Measurements from ENCODE around the gene SBF1. TPM values are rescaled to one million over a fixed set of nuclear protein-coding genes. Genes with fewer than 3 reads are reported as not detected.

Gene SBF1
- total and polyA plus RNA-seq, 2 of the 13 experiments (the other 11 are each of a cell fraction or from before 2014, with no cell fraction given) = 31.7 to 40.9 TPM

DNA sequence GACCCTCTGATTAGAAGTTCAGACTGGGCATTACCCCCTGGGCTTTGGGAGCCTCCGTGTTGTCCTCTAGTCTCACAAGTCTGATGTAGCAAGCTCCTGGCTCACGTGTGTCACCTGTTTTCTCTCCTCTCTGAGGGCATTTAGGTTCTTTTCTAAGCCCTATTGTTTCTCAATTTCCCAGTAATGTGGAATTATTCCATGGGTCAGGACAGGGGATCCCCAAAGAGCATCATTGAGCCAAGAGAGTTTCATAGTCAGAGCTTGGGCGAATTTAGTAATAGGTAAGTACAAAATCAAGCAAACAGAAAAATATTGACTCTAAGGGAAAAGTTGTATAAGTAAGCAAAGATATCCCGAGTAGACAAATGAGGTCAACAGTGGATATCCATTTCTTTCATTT lies 74.4 kb downstream of the SBF1 start (continued):
- TF ChIP-seq, protein P1, sequence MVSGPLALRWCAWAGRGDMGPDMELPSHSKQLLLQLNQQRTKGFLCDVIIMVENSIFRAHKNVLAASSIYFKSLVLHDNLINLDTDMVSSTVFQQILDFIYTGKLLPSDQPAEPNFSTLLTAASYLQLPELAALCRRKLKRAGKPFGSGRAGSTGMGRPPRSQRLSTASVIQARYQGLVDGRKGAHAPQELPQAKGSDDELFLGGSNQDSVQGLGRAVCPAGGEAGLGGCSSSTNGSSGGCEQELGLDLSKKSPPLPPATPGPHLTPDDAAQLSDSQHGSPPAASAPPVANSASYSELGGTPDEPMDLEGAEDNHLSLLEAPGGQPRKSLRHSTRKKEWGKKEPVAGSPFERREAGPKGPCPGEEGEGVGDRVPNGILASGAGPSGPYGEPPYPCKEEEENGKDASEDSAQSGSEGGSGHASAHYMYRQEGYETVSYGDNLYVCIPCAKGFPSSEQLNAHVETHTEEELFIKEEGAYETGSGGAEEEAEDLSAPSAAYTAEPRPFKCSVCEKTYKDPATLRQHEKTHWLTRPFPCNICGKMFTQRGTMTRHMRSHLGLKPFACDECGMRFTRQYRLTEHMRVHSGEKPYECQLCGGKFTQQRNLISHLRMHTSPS (CRISPR knock-in tag; IDR thresholded peaks at IDR 0.05; ENCODE audit: low read depth) = no peak
- TF ChIP-seq ZNF17 (CRISPR knock-in tag; IDR thresholded peaks at IDR 0.05) = no peak
- no peak for TF ChIP-seq CERS6 (CRISPR knock-in tag; IDR thresholded peaks at IDR 0.05)
- TF ChIP-seq, protein P2, sequence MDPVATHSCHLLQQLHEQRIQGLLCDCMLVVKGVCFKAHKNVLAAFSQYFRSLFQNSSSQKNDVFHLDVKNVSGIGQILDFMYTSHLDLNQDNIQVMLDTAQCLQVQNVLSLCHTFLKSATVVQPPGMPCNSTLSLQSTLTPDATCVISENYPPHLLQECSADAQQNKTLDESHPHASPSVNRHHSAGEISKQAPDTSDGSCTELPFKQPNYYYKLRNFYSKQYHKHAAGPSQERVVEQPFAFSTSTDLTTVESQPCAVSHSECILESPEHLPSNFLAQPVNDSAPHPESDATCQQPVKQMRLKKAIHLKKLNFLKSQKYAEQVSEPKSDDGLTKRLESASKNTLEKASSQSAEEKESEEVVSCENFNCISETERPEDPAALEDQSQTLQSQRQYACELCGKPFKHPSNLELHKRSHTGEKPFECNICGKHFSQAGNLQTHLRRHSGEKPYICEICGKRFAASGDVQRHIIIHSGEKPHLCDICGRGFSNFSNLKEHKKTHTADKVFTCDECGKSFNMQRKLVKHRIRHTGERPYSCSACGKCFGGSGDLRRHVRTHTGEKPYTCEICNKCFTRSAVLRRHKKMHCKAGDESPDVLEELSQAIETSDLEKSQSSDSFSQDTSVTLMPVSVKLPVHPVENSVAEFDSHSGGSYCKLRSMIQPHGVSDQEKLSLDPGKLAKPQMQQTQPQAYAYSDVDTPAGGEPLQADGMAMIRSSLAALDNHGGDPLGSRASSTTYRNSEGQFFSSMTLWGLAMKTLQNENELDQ (CRISPR knock-in tag; IDR thresholded peaks at IDR 0.05; ENCODE audit: borderline replicate concordance) = no peak
- no peak for TF ChIP-seq RFXAP (CRISPR knock-in tag; IDR thresholded peaks at IDR 0.05; ENCODE audit: borderline replicate concordance)
- TF ChIP-seq ZNF839 (CRISPR knock-in tag; IDR thresholded peaks at IDR 0.05; ENCODE audit: borderline replicate concordance) = no peak

- Histone ChIP-seq H3K27me3 (ENCODE audit: control insufficient read depth in 1 of 2, insufficient read depth in 2 of 2, low read length in 2 of 2) (no peaks in the 10 kb centered on the region), H3K27ac (ENCODE audit: extremely low read length, insufficient read depth, low read length) (peak overlapping the region; percentile 27), H4K20me1 (ENCODE audit: insufficient read depth, low read length) (peaks cover 29% of the 10 kb centered on the region; the same call in 1 of the 2 replicates), H3K4me2 (ENCODE audit: low read depth, low read length) (no peak overlapping the region), H3K79me2 (ENCODE audit: insufficient read depth, low read length) (peaks cover 48% of the 10 kb centered on the region), H2AFZ (ENCODE audit: low read length) (no peak overlapping the region), H3K9ac (ENCODE audit: insufficient read depth, low read depth, low read length) (no peak overlapping the region), H3K9me3 (ENCODE audit: low read length) (no peaks in the 10 kb centered on the region), H3K4me1 (ENCODE audit: insufficient read depth, low read length) (peaks cover 85% of the 10 kb centered on the region), H3K4me3 (replicated peaks in 1 of 3; ENCODE audit: insufficient read depth in 1 of 3, low read depth in 2 of 3, low read length in 3 of 3) (no peak overlapping the region), H3K36me3 (replicated peaks in 1 of 2; ENCODE audit: control insufficient read depth in 1 of 2, insufficient read depth in 2 of 2, low read length in 2 of 2) (peaks cover 22 to 46% of the 10 kb centered on the region in 2 experiments)
- in situ Hi-C loops (cut with HindIII; ENCODE audit: extremely low pct_ligation_motif_present, low pct_unique_long_range_greater_than_20kb) (no loop called here), intact Hi-C loops (cut with micrococcal nuclease; ENCODE audit: unreplicated experiment) (no loop called here)
- no TSS peak for BruUV-seq (replicated peaks)
- FAIRE-seq = peak; percentile 58
- peak; percentile 16 for DNase-seq (ENCODE audit: low spot score)
- CTCF ChIA-PET (ENCODE audit: low intra/inter-chr PET ratio, low total read pairs) = no interaction called here
- POLR2A ChIA-PET = interaction anchor here (1.0 to 2.1 kb wide), 4 partner anchors 12 to 85 kb away, joined by 3 to 10 read pairs (median 5); no protein-coding TSS in a partner anchor
- peak; percentile 71 for ATAC-seq
- 91% methylated on average over 6 of the region's 8 CpGs for WGBS (ENCODE audit: low lambda C conversion rate)
- TF ChIP-seq RBM22 (optimal IDR thresholded peaks at IDR 0.05; ENCODE audit: low read length) = peak; percentile 24
- 0 out of 2 replicates have a peak, but pooled peaks have one; percentile 42 for TF ChIP-seq MTA1 (CRISPR knock-in tag; IDR thresholded peaks at IDR 0.05; ENCODE audit: borderline replicate concordance)
- TF ChIP-seq, protein P3, sequence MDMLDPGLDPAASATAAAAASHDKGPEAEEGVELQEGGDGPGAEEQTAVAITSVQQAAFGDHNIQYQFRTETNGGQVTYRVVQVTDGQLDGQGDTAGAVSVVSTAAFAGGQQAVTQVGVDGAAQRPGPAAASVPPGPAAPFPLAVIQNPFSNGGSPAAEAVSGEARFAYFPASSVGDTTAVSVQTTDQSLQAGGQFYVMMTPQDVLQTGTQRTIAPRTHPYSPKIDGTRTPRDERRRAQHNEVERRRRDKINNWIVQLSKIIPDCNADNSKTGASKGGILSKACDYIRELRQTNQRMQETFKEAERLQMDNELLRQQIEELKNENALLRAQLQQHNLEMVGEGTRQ (IDR thresholded peaks at IDR 0.05; ENCODE audit: low read depth, low read length) = 0 out of 2 replicates have a peak, but pooled peaks have one; percentile 20
- TF ChIP-seq, protein P3 (CRISPR knock-in tag; IDR thresholded peaks at IDR 0.05; ENCODE audit: borderline replicate concordance) = peak; percentile 63; the same call in 1 of the 2 replicates
- TF ChIP-seq ZNF326 (CRISPR knock-in tag; IDR thresholded peaks at IDR 0.05; ENCODE audit: borderline replicate concordance) = no peak
- peak; percentile 44; the same call in 1 of the 2 replicates for TF ChIP-seq MAX (IDR thresholded peaks at IDR 0.05)
- peak; percentile 33 for TF ChIP-seq XRCC5 (optimal IDR thresholded peaks at IDR 0.05; ENCODE audit: low read length)
- peak; percentile 15; the same call in 1 of the 3 replicates for TF ChIP-seq MXI1 (IDR thresholded peaks at IDR 0.05; ENCODE audit: borderline replicate concordance, low read depth, low read length)
- peak; percentile 44; the same call in 1 of the 2 replicates for TF ChIP-seq MYC (CRISPR knock-in tag; IDR thresholded peaks at IDR 0.05; ENCODE audit: borderline replicate concordance)
Measured at GRCh38 chr22:50399751-50400331, 75.0 kb downstream of the SBF1 start.

All from HepG2 (cell line).